NCI-H2171 (cell line): ENCODE data around the gene TMEM121B.

ENCODE experiments used
- DNase-seq: peaks from one replicate; lab custom pipeline; 2025; lab: John Stamatoyannopoulos, UW

Gene TMEM121B

GRCh38 chr22:17137861-17138425 lies 16.8 kb upstream of the TMEM121B start:
- DNase-seq: no peak

GRCh38 chr22:17137170-17137569 lies 16.0 kb upstream of the TMEM121B start:
- DNase-seq: no peak

DNA sequence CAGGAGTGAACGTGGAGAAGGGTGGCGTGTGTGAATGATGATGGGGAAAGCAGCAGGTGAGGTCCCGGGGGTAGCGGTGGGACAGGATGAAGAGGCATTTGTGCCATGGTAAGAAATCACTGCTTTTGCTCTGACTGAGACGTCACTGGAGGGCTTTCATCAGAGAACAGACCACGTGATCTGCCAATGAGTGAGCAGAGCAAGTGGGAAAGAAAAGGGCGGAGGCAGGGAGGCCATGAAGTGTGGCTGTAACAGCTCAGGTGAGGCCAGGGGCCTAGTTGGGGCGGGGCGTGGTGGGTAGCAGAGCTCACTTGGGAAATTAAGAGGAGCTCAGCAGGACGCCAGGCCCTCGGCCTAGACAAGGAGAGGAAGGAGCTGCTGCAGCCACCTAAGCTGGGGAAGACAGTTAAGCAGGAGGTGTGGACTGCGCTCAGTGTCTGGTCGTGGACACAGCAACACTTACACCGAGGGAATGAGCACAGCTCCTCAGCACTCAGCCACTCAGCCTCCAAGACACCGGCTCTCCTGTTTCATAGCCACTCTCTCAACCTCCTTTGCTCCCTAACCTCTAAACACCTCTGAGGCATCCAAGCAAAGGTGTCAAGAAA lies 14.1 kb upstream of the TMEM121B start:
- no peak for DNase-seq

DNA sequence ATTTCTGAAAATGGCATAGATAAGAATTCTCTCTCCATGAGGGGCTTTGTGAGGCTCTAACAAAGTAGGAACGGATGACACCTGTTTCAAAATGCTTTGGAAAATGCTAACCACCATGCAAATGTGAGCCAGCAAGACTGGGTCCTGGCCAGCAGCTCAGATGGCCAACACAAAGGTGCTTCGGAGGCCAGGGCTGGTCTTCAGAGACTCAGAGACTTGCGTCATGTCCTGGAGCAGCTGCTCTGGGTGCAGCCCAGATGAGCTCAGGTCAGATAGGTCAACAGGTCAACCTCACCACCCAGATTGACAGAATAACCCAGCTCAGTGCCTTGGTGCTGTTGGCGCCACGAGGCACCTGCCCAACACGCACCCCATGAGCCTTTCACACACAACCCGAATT lies 12.0 kb upstream of the TMEM121B start:
- no peak for DNase-seq

DNA sequence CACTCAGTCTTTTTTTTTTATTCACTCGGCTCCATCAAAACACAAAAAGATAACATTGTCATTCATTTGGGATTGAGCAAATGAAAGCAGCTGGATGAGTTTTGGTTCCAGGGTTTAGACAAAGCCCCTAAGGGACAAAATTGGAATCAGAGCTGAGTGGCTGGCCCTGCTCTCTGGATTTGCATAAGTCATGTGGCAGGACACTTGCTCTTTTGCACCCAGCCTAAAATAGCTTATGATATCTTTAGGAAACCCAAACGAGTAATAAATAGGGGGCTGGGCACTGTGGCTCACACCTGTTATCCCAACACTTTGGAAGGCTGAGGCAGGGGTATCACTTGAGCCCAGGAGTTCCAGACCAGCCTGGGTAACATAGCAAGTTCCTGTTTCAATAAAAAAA lies 11.0 kb upstream of the TMEM121B start:
- DNase-seq: no peak

DNA sequence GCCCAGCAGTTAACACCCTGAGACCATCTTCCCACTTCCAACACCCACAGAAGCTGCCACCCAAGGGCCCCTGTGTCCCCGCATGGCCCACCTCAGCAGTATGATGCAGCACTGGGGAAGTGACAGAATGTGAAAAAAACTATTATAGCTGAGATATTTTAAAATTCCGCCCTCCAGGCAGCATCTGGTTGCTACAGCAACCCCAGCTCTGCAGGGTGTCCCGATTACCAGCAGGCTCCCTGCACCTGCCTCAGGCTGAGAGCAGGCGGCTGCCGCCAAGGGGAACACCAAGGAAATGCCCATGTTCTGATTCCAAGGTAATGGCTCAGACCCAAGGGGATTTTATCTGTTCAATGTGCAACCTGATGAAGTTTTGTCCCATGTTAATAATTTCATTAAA lies 10.5 kb upstream of the TMEM121B start:
- peak; percentile 52 for DNase-seq

DNA sequence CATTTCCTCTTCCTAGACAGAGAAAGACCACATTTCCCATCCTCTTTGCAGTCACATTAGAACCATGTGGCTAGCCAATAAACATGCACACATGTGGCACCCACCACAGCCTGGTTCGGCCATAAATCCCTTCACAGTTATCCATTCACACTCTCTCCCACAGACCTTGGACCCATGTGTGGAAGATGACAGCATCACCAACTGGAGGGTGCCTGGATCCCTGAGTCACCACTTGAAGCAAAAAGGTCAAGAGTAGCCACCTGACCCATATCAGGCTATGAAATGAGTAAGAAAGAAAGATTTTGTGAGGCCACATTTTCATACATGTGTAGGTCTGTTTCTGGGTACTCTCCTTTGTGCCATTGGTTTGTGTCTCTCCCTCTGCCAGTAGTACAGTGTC lies 9.0 kb upstream of the TMEM121B start:
- no peak for DNase-seq

DNA sequence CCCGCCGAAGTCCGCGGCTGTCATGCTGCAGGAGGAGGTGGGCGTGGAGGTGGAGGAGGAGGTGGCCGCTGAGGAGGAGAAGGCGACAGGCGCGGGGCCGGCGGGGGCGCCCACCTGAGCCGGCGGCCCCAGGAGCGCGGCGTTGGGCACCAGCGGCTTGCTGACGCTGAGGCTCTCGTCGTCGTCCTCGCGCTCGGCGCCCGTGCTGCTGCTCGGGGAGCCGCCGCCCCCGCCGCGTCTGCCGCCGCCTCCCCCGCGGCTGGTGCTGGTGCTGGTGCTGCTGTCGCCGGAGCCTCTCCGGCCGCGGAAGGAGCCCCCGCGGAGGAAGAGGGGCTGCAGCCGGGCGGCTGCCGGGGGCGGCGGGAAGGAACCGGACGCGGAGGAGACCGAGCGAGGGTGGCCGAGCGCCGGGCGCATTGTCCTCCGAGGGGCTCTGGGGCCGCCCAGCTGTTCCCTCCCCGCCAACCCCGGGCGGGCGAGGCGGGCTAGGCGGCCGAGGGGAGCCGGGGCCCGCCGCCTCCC lies 388 bp downstream of the TMEM121B start:
- no peak for DNase-seq

- DNase-seq: no peak
Measured at GRCh38 chr22:17120281-17120680, 879 bp downstream of the TMEM121B start.

DNA sequence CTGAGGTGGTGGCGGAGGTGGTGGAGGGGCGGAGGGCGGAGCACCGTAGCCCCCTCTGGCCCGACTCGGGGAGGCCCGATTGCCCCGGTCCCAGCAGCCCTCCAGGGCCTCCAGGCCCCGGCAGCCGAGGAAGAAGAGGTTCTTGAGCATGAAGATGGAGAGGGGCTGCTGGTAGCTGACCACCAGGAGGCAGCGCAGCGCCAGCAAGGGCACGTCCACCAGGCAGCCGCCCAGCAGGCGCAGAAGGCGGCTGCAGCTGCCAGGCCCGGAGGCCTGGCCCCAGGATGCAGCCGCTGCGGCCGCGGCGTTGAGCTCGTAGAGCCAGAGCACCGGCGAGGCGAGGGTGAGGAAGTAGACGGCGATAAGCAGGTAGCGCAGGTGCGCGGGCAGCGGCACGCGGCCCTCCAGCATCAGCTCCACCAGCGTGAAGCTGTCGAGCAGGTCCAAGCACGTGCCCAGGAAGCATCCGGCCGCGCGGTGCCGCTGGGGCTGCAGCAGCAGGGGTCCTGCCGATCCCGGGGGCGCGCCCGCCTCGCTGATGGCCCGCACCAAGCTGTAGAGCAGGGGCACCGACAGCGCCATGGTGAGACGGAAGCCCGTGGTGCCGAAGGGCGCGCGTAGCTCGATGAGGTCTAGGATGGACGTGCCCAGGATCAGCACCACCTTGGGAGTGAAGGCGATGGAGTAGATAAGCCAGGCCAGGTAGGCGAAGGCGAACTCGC lies 1.5 kb downstream of the TMEM121B start:
- no peak for DNase-seq

GRCh38 chr22:17118342-17118741 lies 2.8 kb downstream of the TMEM121B start:
- no peak for DNase-seq

- DNase-seq: no peak
Measured at GRCh38 chr22:17117890-17118289, 3.3 kb downstream of the TMEM121B start.

DNA sequence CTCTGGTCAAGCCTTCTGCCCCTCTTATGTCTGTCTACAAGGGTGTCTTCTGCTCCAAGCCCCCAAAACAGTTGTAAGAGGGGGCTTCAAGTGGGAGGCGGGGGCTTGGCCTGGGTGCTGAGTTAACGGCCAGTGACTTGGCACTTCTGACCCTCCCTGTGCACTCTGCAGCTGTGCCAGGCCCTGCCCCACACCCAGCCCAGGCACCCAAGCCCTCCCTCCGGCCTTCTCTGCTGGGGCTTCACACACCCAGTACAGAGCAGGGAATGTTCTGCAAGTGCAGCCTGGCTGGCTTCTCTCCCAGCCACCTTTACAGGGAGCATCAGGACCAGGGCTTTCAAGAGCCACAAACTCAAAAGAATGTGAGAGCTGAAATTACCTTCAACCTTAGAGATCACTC lies 3.8 kb downstream of the TMEM121B start:
- no peak for DNase-seq

DNA sequence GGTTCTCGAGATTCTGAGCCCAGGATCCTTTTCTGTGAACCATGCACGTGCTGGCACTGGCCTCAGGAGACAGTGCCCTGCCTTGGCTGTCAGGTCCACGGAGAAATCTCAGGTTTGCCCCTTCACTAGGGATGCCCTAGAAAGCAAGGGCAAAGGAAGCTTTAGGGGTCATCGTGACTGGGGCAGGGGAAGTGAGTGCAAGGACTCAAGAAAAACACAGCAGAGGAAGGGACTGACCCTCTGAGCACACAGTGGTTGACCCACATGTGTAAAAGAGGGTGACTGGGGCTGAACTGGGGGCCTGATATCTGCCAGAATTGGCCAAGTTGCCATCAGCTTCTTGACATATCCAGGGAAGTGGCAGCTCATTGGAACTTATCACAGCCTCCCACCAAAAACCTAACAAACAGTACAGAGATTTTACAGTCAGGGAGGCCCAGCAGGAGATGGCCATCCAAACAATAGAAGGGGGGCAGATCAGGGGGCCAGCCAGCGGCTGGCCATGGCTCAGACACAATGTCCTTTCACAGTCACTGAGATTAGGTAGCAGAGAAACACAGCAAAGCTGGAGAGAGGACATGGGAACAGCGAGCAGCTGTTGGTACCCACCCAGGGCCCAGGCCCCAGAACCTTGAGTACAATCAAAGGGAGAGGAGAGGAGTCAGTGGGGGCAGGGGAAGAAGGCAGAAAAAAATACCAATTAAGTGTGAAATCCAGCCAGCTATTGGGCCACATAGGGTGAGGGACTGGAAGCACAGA lies 4.4 kb downstream of the TMEM121B start:
- DNase-seq: no peak

- DNase-seq: no peak
Measured at GRCh38 chr22:17115945-17116565, 5.1 kb downstream of the TMEM121B start.

GRCh38 chr22:17115236-17115635 lies 5.9 kb downstream of the TMEM121B start:
- DNase-seq: no peak

GRCh38 chr22:17114898-17115235 lies 6.3 kb downstream of the TMEM121B start:
- DNase-seq: no peak

GRCh38 chr22:17114173-17114897 lies 6.8 kb downstream of the TMEM121B start:
- DNase-seq: no peak

DNA sequence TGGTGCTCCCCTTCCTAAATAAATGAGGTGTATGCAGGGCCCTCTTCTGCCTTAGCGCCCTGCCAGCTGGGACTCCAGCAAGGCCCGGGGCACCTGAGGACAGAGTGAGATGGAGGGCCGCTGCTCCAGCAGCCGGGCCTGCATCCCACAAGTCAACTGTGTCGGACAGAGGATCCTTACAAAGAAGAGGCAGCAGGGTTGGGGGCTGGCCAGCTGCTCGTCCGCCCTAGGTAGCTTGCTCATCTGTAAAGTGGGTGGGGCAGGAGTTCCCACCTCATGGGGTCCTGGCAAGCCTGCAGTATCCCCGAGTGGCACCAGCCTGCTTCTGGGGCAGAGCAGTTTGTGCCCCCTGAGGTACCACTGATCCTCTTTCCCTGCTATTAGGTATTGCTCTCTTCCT lies 7.6 kb downstream of the TMEM121B start:
- DNase-seq: no peak

GRCh38 chr22:17112491-17113042 lies 8.6 kb downstream of the TMEM121B start:
- no peak for DNase-seq

GRCh38 chr22:17110791-17111550 lies 10.2 kb downstream of the TMEM121B start:
- DNase-seq: no peak
